Skeletal muscle tissue (tissue), 4 donors: ENCODE data around the gene RBP5. TPM values are rescaled to one million over a fixed set of nuclear protein-coding genes. Genes with fewer than 3 reads are reported as not detected.
A peak's percentile ranks its signal among the peaks of the same experiment; 100 is the strongest.

Experiments
- H3K27ac ChIP-seq: one replicate; pipeline ENCODE4 v1.7.0; 2013; ENCODE audit warnings: mild to moderate bottlenecking, low read depth, low read length, inconsistent platforms
- H3K27me3 ChIP-seq, 3 donors: one replicate each; pipeline ENCODE4 v1.7.0; 2013; ENCODE audit warnings: low read length in 3 of 3; ENCODE audit not compliant: control insufficient read depth in 3 of 3, insufficient read depth in 3 of 3
- H3K36me3 ChIP-seq, 3 donors: one replicate each; pipeline ENCODE4 v1.7.0; 2013; ENCODE audit warnings: low read length in 3 of 3; ENCODE audit not compliant: control insufficient read depth in 3 of 3, insufficient read depth in 3 of 3
- H3K4me1 ChIP-seq, 3 donors: one replicate each; pipeline ENCODE4 v1.7.0; 2013; ENCODE audit warnings: low read length in 3 of 3, mild to moderate bottlenecking in 3 of 3; ENCODE audit not compliant: control insufficient read depth in 3 of 3, insufficient read depth in 3 of 3
- H3K4me3 ChIP-seq, 3 donors: one replicate each; pipeline ENCODE4 v1.7.0; 2013; ENCODE audit warnings: low read length in 3 of 3
- H3K9ac ChIP-seq, 3 donors: one replicate each; pipeline ENCODE4 v1.7.0; 2013; ENCODE audit warnings: low read length in 3 of 3, mild to moderate bottlenecking in 3 of 3, moderate library complexity in 2 of 3, low read depth in 1 of 3
- H3K9me3 ChIP-seq, 3 donors: one replicate each; pipeline ENCODE4 v1.7.0; 2013; ENCODE audit warnings: low read length in 3 of 3; ENCODE audit not compliant: control insufficient read depth in 3 of 3
- total RNA-seq: library from RNA; depleted of rRNA; stranded (reverse); fragments of >200 nt; gene quantifications from one replicate; pipeline ENCODE4 v1.2.3, GENCODE V29; 2014
- donor health status: Osteomylitis.

Gene RBP5
- total RNA-seq = not detected

DNA sequence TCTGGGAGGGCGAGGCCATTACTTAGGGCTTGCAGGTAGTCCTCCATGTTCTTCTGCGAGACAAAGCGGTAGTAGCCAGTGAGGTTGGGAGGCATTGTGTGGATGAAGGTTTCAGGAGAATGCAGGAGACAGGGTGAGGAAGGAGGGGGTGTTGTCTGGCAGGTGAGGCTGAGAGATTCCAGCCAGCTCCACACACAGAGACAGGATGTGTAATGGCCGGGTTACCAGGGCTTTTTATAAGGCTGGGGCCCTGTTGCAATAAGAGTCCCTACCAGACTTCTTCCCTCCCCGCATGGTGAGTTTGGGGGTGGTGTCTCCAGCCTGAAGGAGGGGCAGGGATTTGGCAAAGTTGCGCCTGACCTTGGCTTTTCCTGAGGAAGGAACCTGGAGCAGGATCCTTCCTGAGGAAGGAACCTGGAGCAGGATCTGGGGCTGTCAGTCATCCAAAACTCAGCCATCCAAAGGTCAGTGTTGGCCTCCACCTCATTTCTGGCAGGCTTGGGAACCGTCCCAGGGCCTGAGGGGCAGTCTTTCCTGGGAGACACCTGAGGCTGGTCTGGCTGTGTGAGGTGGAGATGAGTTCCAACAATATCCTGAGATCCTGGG is at the start of gene RBP5:
Gene RBP5, minus strand, starts transcription at position 209 of the 606 bp plus-strand sequence. Its CDS starts 114 bp downstream, at position 95.
- H3K9ac ChIP-seq = peak within 1 kb of the TSS; percentile 38 to 75 (median 74)

DNA sequence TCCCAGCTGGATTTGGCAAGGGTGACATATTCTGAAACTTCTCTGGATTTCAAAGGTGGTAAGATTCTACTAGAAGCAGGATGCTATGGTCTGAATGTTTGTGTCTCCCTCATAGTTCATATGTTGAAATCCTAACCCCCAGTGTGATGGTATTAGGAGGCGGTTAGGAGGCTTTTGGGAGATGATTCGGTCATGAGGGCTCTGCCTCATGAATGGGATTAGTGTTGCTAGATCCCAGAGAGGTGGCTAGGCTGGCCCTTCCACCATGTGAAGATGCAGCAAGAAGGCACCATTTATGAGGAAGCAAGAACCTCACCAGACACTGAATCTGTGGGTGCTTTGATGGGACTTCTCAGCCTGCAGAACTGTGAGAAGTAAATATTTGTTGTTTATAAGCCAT is 49.8 kb upstream of the RBP5 start:
- Histone ChIP-seq H3K9ac (no peak overlapping the region), H3K36me3 (no peaks in the 10 kb centered on the region), H3K27ac (no peak overlapping the region), H3K4me3 (no peak overlapping the region), H3K27me3 (peaks cover 0 to 4% (median 3%) of the 10 kb centered on the region in 3 donors), H3K4me1 (no peaks in the 10 kb centered on the region), H3K9me3 (peaks cover 0 to 2% (median 0%) of the 10 kb centered on the region in 3 donors)

More for the DNA sequence above, at the start of gene RBP5:
- H3K9me3 ChIP-seq = no peaks in the 10 kb centered on the region
- peak within 1 kb of the TSS; percentile 56 for H3K27ac ChIP-seq
- peak within 1 kb of the TSS; percentile 69 to 79 (median 70) for H3K4me3 ChIP-seq
- H3K4me1 ChIP-seq = peaks cover 20 to 31% (median 30%) of the 10 kb centered on the region in 3 donors
- peaks cover 21 to 33% (median 27%) of the 10 kb centered on the region in 3 donors for H3K27me3 ChIP-seq
- H3K36me3 ChIP-seq = peaks cover 0 to 4% (median under 1%) of the 10 kb centered on the region in 3 donors

- H3K27ac ChIP-seq = no peak overlapping the region
- no peaks in the 10 kb centered on the region for H3K4me1 ChIP-seq
- H3K27me3 ChIP-seq = peaks cover 0 to 4% (median 3%) of the 10 kb centered on the region in 3 donors
- no peak overlapping the region for H3K9ac ChIP-seq
- H3K36me3 ChIP-seq = no peaks in the 10 kb centered on the region
- peaks cover 0 to 2% (median 0%) of the 10 kb centered on the region in 3 donors for H3K9me3 ChIP-seq
- no peak overlapping the region for H3K4me3 ChIP-seq
Measured at GRCh38 chr12:7176595-7176994, 47.9 kb upstream of the RBP5 start.

DNA sequence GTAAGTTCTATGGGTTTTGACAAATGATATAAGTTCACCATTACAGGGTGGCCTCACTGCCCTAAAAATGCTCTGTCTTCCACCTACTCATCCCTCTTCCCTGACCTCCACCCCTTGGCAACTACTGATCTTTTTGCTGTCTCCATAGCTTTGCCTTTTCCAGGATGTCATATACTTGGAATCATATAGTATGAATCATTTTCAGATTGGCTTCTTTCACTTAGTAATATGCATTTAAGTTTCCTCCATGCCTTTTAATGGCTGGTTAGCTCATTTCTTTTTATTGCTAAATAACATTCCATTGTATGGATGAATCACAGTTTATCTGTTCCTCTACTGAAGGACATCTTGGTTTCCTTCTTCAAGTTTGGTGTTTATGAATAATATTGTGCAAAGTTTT is 46.8 kb upstream of the RBP5 start:
- Histone ChIP-seq H3K4me3 (no peak overlapping the region), H3K9ac (no peak overlapping the region), H3K27me3 (no peaks in the 10 kb centered on the region), H3K36me3 (no peaks in the 10 kb centered on the region), H3K27ac (no peak overlapping the region), H3K9me3 (peaks cover 0 to 2% (median 0%) of the 10 kb centered on the region in 3 donors), H3K4me1 (no peaks in the 10 kb centered on the region)

- H3K27ac ChIP-seq = no peak overlapping the region
- H3K36me3 ChIP-seq = no peaks in the 10 kb centered on the region
- no peaks in the 10 kb centered on the region for H3K27me3 ChIP-seq
- H3K4me1 ChIP-seq = no peaks in the 10 kb centered on the region
- H3K9ac ChIP-seq = no peak overlapping the region
- H3K4me3 ChIP-seq = no peak overlapping the region
- H3K9me3 ChIP-seq = peaks cover 0 to 7% (median 0%) of the 10 kb centered on the region in 3 donors
Measured at GRCh38 chr12:7171854-7172253, 43.2 kb upstream of the RBP5 start.

- H3K36me3 ChIP-seq = no peaks in the 10 kb centered on the region
- peaks cover 0 to 3% (median 0%) of the 10 kb centered on the region in 3 donors for H3K27me3 ChIP-seq
- H3K27ac ChIP-seq = no peak overlapping the region
- H3K4me1 ChIP-seq = no peaks in the 10 kb centered on the region
- H3K9me3 ChIP-seq = peaks cover 0 to 5% (median 0%) of the 10 kb centered on the region in 3 donors
- no peak overlapping the region for H3K4me3 ChIP-seq
- H3K9ac ChIP-seq = no peak overlapping the region
Measured at GRCh38 chr12:7169951-7170350, 41.3 kb upstream of the RBP5 start.

DNA sequence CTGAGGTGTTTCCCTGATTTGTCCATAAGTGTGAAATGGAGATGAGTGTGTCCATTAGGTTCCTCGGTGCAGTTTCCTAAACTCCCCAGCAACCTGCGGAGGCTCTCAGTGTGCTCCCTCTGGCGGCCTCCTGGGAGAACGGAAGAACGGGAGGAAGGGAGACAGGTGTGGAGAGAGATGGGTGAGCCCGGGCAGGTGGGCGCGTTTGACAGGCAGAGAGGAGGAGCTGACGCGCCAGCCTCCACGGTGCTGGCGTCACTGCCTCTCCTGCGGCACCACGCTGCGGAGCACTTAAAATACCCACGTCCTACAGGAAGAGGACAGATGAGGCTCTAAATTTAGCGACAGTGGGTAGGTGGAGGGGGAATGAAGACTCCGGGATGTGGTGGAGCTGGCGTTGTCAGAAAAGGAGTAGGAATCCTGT is 34.0 kb upstream of the RBP5 start:
- H3K27ac ChIP-seq = no peak overlapping the region
- peaks cover 9 to 16% (median 9%) of the 10 kb centered on the region in 3 donors for H3K27me3 ChIP-seq
- H3K9me3 ChIP-seq = no peaks in the 10 kb centered on the region
- H3K4me1 ChIP-seq = peaks cover 4 to 6% (median 5%) of the 10 kb centered on the region in 3 donors
- H3K36me3 ChIP-seq = no peaks in the 10 kb centered on the region
- no peak overlapping the region for H3K4me3 ChIP-seq
- no peak overlapping the region for H3K9ac ChIP-seq

DNA sequence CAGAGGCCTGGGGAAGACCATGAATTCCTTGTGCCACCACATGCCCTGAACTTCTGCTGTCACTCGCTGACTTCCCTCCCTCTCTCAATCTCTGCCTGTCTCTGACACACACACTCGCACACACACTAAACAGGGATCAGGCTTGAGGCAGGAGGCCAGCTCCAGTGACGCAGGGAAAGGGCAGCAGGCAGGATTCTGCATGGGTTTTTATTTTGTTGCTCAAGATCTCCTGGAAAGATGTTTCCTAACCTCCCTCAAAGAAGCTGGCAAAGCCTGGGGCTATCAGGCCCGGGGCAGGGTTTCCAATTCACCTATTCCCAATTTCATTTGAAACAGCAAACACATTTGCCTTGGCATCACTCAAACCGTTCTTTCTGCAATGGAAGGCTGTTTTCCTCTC is 33.1 kb upstream of the RBP5 start:
- Histone ChIP-seq H3K27me3 (peaks cover 9 to 16% (median 9%) of the 10 kb centered on the region in 3 donors), H3K4me1 (peaks cover 4 to 6% (median 5%) of the 10 kb centered on the region in 3 donors), H3K36me3 (no peaks in the 10 kb centered on the region), H3K9me3 (no peaks in the 10 kb centered on the region), H3K27ac (no peak overlapping the region), H3K4me3 (no peak overlapping the region), H3K9ac (no peak overlapping the region)

- Histone ChIP-seq H3K4me1 (peaks cover 4 to 6% (median 5%) of the 10 kb centered on the region in 3 donors), H3K27me3 (peaks cover 9 to 16% (median 9%) of the 10 kb centered on the region in 3 donors), H3K36me3 (no peaks in the 10 kb centered on the region), H3K4me3 (no peak overlapping the region), H3K27ac (no peak overlapping the region), H3K9me3 (no peaks in the 10 kb centered on the region), H3K9ac (no peak overlapping the region)
Measured at GRCh38 chr12:7161327-7161726, 32.6 kb upstream of the RBP5 start.

- no peak overlapping the region for H3K4me3 ChIP-seq
Measured at GRCh38 chr12:7160183-7160582, 31.5 kb upstream of the RBP5 start.

More at GRCh38 chr12:7160183-7160582, 31.5 kb upstream of the RBP5 start:
- Histone ChIP-seq H3K27ac (no peak overlapping the region), H3K9me3 (no peaks in the 10 kb centered on the region), H3K36me3 (no peaks in the 10 kb centered on the region), H3K9ac (no peak overlapping the region), H3K4me1 (peaks cover 4 to 6% (median 5%) of the 10 kb centered on the region in 3 donors), H3K27me3 (peaks cover 9 to 13% (median 9%) of the 10 kb centered on the region in 3 donors)
